ENCODE measurements around the gene RNF217.

DNA sequence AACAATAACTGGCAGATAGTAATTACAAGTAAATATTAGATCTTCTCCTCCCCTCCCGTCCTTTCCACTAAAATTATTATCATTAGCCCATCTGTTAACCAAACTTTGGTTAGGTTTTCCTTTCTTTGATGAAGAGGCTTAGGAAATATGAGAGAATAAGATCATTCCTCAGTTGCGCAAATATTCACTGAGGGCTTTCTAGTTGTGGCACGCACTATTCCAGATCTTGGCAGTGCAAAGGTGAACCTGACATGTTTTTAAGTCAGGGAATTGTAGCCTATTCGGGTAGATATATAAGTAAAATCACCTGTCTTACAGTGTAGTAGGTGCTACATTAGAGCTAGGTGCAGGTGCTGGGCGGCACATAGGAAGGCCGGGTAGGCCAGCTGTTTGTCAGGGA lies 31.1 kb downstream of the RNF217 start:
- TF ChIP-seq CTCF (conservative IDR thresholded peaks at IDR 0.05; ENCODE audit: low read length), result no peak
- TF ChIP-seq EZH2phosphoT487 (IDR thresholded peaks at IDR 0.05; ENCODE audit: borderline replicate concordance), result no peak

Measured in Loucy (cell line).